Measurements from ENCODE around the gene PRR5.

PRR5 gene

GRCh38 chr22:44732661-44733060, 30.7 kb downstream of the PRR5 start:
- no peak for DNase-seq (ENCODE audit: low read depth)
- H3K4me3 ChIP-seq (ENCODE audit: control insufficient read depth, low read depth, low read length): no peak overlapping the region
- no peak for TF ChIP-seq CTCF (conservative IDR thresholded peaks at IDR 0.05; ENCODE audit: control insufficient read depth, insufficient read depth, low read depth, low read length)

- no peak for TF ChIP-seq CTCF (conservative IDR thresholded peaks at IDR 0.05; ENCODE audit: control insufficient read depth, insufficient read depth, low read depth, low read length)
- H3K4me3 ChIP-seq (ENCODE audit: control insufficient read depth, low read depth, low read length): no peak overlapping the region
- no peak for DNase-seq (ENCODE audit: low read depth)
Observed at GRCh38 chr22:44733426-44734106, 31.6 kb downstream of the PRR5 start.

- DNase-seq (ENCODE audit: low read depth): no peak
- H3K4me3 ChIP-seq (ENCODE audit: control insufficient read depth, low read depth, low read length): no peak overlapping the region
- TF ChIP-seq CTCF (conservative IDR thresholded peaks at IDR 0.05; ENCODE audit: control insufficient read depth, insufficient read depth, low read depth, low read length): no peak
Observed at GRCh38 chr22:44734278-44734677, 32.3 kb downstream of the PRR5 start.

DNA sequence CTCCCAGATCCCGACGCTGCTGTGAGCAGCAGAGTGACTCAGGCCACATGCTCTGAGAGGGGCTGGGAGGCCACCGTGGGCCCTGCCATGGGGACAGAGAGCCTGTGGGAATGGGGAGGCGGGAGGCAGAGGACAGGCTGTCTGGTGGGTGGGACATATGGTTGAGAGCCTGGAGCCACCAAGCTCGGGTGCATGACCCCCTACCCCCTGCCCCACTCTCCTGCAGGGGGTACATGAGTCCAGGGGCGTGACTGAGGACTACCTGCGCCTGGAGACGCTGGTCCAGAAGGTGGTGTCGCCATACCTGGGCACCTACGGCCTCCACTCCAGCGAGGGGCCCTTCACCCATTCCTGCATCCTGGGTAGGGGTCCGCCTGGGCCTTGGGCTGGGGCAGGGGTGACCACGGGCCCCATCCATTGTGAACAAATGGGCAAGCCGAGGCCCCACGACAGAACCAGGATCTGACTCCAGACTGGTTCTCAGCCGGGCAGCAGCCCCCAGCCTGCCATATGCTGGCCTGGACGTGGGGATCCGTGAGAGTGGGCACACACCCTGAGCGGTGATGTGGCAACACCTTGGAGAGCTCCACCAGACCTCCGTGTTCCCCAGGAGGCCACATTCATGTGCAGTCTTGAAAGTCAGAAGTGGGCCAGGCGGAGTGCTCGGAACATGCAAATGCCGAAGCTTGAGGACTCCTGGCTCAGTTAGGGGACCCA, 33.0 kb downstream of the PRR5 start:
- no peak overlapping the region for H3K4me3 ChIP-seq (ENCODE audit: control insufficient read depth, low read depth, low read length)
- DNase-seq (ENCODE audit: low read depth): no peak
- no peak for TF ChIP-seq CTCF (conservative IDR thresholded peaks at IDR 0.05; ENCODE audit: control insufficient read depth, insufficient read depth, low read depth, low read length)

DNA sequence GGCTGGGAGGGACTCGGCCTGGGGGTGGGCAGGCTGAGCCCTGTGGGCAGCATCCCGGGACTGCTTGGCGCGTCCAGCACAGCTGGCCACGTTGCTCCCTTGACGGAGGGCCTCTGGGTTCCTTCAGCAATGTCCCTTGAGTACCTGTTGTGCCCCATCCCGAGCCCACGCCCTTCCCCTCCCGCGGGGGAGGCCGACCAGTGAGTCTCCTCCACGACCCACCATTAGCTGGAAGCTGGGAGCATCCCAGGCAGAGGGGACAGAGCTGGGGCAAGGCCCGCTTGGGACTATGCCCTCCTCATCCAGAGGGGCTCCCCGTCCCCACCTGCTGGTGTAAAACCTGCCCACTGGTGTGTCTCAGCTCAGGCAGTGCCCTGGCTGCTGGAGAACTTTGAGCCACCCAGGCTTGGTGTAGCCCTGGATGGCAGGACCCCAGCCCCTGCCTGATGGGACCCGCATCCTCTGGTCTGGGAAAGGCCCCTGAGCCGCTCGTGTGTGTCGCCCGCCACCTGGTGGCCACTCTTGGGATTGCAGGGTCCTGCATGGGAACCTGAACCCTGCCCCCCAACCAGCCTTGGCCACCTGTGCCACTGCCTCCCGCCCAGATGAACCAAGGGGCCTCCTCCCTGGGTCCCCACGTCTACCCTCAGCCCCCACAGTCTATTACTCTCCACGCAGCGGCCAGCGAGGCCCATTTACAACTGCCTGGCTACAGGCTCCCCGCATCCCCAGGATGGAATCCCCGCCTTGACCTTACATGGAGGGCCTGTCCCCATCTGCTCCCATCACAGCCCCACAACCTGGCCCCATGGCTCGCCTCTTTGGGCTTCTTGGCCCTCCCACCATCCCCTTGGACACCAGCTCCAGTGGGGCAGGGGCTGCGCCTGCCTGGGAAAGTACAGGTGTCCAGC, 33.8 kb downstream of the PRR5 start:
- peak; percentile 43 for DNase-seq (ENCODE audit: low read depth)
- peak; percentile 84 for TF ChIP-seq CTCF (conservative IDR thresholded peaks at IDR 0.05; ENCODE audit: control insufficient read depth, insufficient read depth, low read depth, low read length)
- H3K4me3 ChIP-seq (ENCODE audit: control insufficient read depth, low read depth, low read length): no peak overlapping the region

DNA sequence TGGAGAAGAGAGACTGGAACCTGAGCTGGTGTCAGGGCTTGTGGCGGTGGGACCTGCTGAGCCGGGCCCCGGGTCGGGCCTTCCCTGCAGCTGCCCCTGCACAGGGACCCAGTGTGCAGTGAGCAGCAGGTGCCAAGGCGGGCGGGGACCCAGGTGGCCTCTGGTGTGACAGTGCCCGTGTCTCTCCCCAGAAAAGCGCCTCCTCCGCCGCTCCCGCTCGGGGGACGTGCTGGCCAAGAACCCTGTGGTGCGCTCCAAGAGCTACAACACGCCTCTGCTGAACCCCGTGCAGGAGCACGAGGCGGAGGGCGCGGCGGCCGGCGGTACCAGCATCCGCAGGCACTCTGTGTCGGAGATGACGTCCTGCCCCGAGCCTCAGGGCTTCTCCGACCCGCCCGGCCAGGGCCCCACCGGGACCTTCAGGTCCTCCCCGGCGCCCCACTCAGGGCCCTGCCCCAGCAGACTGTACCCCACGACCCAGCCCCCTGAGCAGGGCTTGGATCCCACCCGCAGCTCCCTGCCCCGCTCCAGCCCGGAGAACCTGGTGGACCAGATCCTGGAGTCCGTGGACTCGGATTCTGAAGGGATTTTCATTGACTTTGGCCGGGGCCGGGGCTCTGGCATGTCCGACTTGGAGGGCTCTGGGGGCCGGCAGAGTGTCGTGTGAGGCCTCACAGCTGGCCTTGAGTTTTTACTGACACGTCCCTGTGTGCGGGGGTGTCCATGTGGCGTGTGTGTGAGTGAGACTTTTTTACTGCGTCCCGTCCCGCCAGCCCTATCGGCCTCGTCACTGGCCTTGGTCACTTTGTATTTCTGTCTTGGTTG, 34.8 kb downstream of the PRR5 start:
- no peak overlapping the region for H3K4me3 ChIP-seq (ENCODE audit: control insufficient read depth, low read depth, low read length)
- no peak for DNase-seq (ENCODE audit: low read depth)
- TF ChIP-seq CTCF (conservative IDR thresholded peaks at IDR 0.05; ENCODE audit: control insufficient read depth, insufficient read depth, low read depth, low read length): no peak
